AG04450 (cell line): ENCODE results near the gene ROM1. TPM values are rescaled to one million over a fixed set of nuclear protein-coding genes. Genes with fewer than 3 reads are reported as not detected.

Experiments
- CTCF ChIA-PET: fragments of 300-600, 350-600 bp; formaldehyde crosslinking; extraction: SDS; loops from one replicate; lab custom pipeline; 2022; ENCODE audit warnings: antibody characterized with exemption, inconsistent platforms; lab: Charles Lee
- POLR2A ChIA-PET: fragments of 350-600 bp; formaldehyde crosslinking; extraction: SDS; loops from one replicate; lab custom pipeline; 2021; ENCODE audit warnings: antibody characterized with exemption, inconsistent platforms; lab: Yijun Ruan, JAX
- DNase-seq: peaks from one replicate; pipeline ENCODE4 v3.0.0-alpha.2; 2011; ENCODE audit warnings: low read depth, low spot score
- H3K27ac ChIP-seq: one replicate; pipeline ENCODE4 v1.5.1; 2012; ENCODE audit warnings: low read depth, low read length, control low read depth
- H3K27me3 ChIP-seq: one replicate; pipeline ENCODE4 v1.6.0; 2012; ENCODE audit warnings: low read length; ENCODE audit not compliant: control insufficient read depth, insufficient read depth
- H3K4me3 ChIP-seq: 2 replicates; pipeline ENCODE4 v1.5.1; 2011; ENCODE audit warnings: mild to moderate bottlenecking, low read depth, low read length, control low read depth
- H3K9me3 ChIP-seq: 2 replicates; pipeline ENCODE4 v1.5.1; 2012; ENCODE audit warnings: low read length; ENCODE audit not compliant: control insufficient read depth, insufficient read depth
- CTCF ChIP-seq: IDR thresholded peaks from 2 replicates; pipeline ENCODE4 v1.5.1; 2011; ENCODE audit warnings: low read depth, low read length, control low read depth, inconsistent platforms
- polyA plus RNA-seq: library from polyadenylated mRNA; depleted of rRNA; stranded (reverse); fragments of >200 nt; gene quantifications from 2 replicates; pipeline ENCODE4 v1.2.3, GENCODE V29; 2011

Gene ROM1
- polyA plus RNA-seq, 1 experiment = 1.4 TPM

- Histone ChIP-seq H3K27ac (peak within 1 kb of the TSS; percentile 98), H3K27me3 (no peaks in the 10 kb centered on the region), H3K9me3 (no peaks in the 10 kb centered on the region; the same call in 1 of the 2 replicates), H3K4me3 (peak within 1 kb of the TSS; percentile 92)
- ChIA-PET CTCF (interaction anchor here (0.6 to 2.7 kb wide), 8 partner anchors 13 to 213 kb away, joined by 3 to 14 read pairs (median 6); partner anchors contain the start of gene MTA2), POLR2A (interaction anchor here (0.5 to 3.7 kb wide), 35 partner anchors 8 to 267 kb away, joined by 3 to 67 read pairs (median 6); partner anchors contain the start of genes AHNAK, B3GAT3, C11orf98 and CSKMT)
- peak; percentile 100 for DNase-seq
- TF ChIP-seq CTCF = no peak
Measured at GRCh38 chr11:62573592-62574362, 39.3 kb upstream of the ROM1 start, which contains the start of gene EEF1G. EEF1G (minus strand) TSS chr11:62573891; CDS start chr11:62573842, 49 bp downstream.

- peak overlapping the region; percentile 98 for H3K27ac ChIP-seq
- ChIA-PET CTCF (interaction anchor here (0.6 to 2.7 kb wide), 10 partner anchors 13 to 212 kb away, joined by 3 to 14 read pairs (median 4); partner anchors contain the start of gene MTA2), POLR2A (interaction anchor here (0.5 to 3.7 kb wide), 37 partner anchors 8 to 267 kb away, joined by 3 to 67 read pairs (median 5); partner anchors contain the start of genes AHNAK, B3GAT3, C11orf98 and CSKMT)
- peak overlapping the region; percentile 73 for H3K4me3 ChIP-seq
- H3K27me3 ChIP-seq = no peaks in the 10 kb centered on the region
- no peak for DNase-seq
- TF ChIP-seq CTCF = no peak
- no peaks in the 10 kb centered on the region; the same call in 1 of the 2 replicates for H3K9me3 ChIP-seq
Measured at GRCh38 chr11:62574363-62575071, 38.5 kb upstream of the ROM1 start.

GRCh38 chr11:62575156-62575555 lies 37.9 kb upstream of the ROM1 start:
- Histone ChIP-seq H3K4me3 (peak overlapping the region; percentile 73), H3K27me3 (no peaks in the 10 kb centered on the region), H3K27ac (peak overlapping the region; percentile 98), H3K9me3 (no peaks in the 10 kb centered on the region; the same call in 1 of the 2 replicates)
- POLR2A ChIA-PET = interaction anchor here (0.7 to 3.7 kb wide), 7 partner anchors 15 to 266 kb away, joined by 3 to 67 read pairs (median 24); partner anchors contain the start of genes C11orf98, CSKMT, LBHD1 and TUT1
- CTCF ChIA-PET = interaction anchor here (0.6 to 2.7 kb wide), 6 partner anchors 14 to 181 kb away, joined by 3 to 14 read pairs (median 9); no protein-coding TSS in a partner anchor
- no peak for TF ChIP-seq CTCF
- no peak for DNase-seq

GRCh38 chr11:62575837-62576236 lies 37.2 kb upstream of the ROM1 start:
- H3K4me3 ChIP-seq = peak overlapping the region; percentile 73
- no peak for DNase-seq
- no peak for TF ChIP-seq CTCF
- no peaks in the 10 kb centered on the region; the same call in 1 of the 2 replicates for H3K9me3 ChIP-seq
- ChIA-PET CTCF (no interaction called here), POLR2A (interaction anchor here (3.7 kb wide), 1 partner anchor 16 kb away, joined by 67 read pairs; the partner anchor contains the start of gene TUT1)
- peak overlapping the region; percentile 39 for H3K27ac ChIP-seq
- H3K27me3 ChIP-seq = no peaks in the 10 kb centered on the region
